ENCODE results near the gene SLFN12. TPM values are rescaled to one million over a fixed set of nuclear protein-coding genes. Genes with fewer than 3 reads are reported as not detected.

Gene SLFN12
- total RNA-seq, 6 donors from 2014 or later, result 7.0 to 26.2 (median 12.3) TPM

DNA sequence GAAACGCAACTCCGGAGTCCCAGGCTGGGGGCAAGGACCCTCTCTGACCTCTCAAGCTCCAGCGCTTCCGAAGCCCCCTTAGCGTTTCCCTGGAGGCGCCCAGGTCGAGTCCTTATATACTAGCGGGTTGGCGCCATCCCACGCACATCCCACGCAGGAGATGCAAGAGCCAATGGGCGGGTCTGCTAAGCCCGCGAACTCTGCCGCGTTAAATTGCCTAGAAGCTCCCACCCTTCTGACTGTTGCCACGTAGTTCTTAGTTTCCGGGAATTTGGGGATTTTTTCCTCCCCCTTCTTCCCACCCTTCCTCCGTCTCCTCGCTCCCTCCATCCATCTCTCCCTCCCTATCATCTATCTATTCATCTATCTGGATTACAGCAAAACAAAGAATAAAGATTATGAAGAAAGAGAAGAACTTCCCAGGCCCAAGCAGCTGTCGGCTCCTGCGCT, 58.7 kb downstream of the SLFN12 start, which contains the start of gene SLFN11:
Gene SLFN11, minus strand, starts transcription at position 88 of the 450 bp plus-strand sequence. CDS start 9,814 bp downstream, outside the sequence.
- peak; percentile 94 to 97 for ATAC-seq (ENCODE audit: low FRiP score in 2 of 2)
- WGBS, 2 donors, result 0 to 1% methylated on average over 14 to 17 of the region's 22 CpGs
- H3K27me3 ChIP-seq, result peaks cover 0 to 3% (median 0%) of the 10 kb centered on the region in 4 donors
- peak within 1 kb of the TSS; percentile 59 to 77 (median 64) for H3K4me3 ChIP-seq
- H3K27ac ChIP-seq, result peak within 1 kb of the TSS; percentile 94 to 98 (median 97)
- H3K4me1 ChIP-seq, result peaks cover 23 to 56% (median 37%) of the 10 kb centered on the region in 4 donors
- H3K36me3 ChIP-seq, result peaks cover 0 to 5% (median 0%) of the 10 kb centered on the region in 4 donors
- DNase-seq, result peak; percentile 77 to 89
- H3K9me3 ChIP-seq, result peaks cover 0 to 3% (median 0%) of the 10 kb centered on the region in 4 donors
- TF ChIP-seq EP300 (IDR thresholded peaks at IDR 0.05), result peak in 2 of 4 donors; percentile 13 to 49
- TF ChIP-seq POLR2A (IDR thresholded peaks at IDR 0.05), result peak; percentile 59 to 98 (median 94)
- TF ChIP-seq POLR2AphosphoS5 (IDR thresholded peaks at IDR 0.05), result peak; percentile 94 to 99
- TF ChIP-seq CTCF (IDR thresholded peaks at IDR 0.05), result no peak

DNA sequence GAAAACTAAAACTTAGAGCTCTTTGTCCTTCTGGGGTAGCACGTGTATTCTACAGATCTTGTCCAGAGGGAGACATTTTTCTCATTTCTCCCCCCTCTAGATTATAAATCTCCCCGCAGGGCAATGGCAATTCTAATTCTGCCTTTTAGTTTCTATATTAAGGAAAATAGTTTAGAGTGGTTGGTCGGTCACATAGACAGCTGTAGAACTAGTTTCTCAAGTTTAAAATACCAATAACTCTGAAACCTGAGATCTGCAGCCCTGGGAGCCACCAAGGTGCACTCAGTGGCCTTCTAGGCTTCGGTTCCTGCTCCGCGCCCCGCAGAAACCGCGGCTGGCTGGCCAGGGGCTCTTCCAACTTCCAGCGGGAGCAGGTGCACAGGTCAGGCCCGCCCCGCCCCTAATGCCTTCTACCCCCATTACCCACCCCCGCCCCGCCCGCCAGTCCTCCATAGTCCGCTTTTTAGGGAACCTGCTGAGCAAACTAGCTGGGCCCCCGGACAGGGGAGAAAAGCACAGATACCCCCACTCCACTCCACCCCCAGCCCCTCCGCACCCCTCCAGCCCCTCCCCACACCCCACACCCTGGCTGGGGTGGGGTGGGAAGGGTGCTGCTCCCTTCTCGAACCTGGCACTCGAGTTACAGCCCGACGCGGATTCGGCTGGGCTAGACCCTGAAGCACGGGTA, 59.3 kb downstream of the SLFN12 start:
- TF ChIP-seq CTCF (IDR thresholded peaks at IDR 0.05) (no peak), EP300 (IDR thresholded peaks at IDR 0.05) (no peak), POLR2AphosphoS5 (IDR thresholded peaks at IDR 0.05) (no peak), POLR2A (IDR thresholded peaks at IDR 0.05) (no peak)
- Histone ChIP-seq H3K27me3 (peaks cover 0 to 3% (median 0%) of the 10 kb centered on the region in 4 donors), H3K27ac (peak overlapping the region; percentile 94 to 98 (median 97)), H3K36me3 (peaks cover 0 to 5% (median 0%) of the 10 kb centered on the region in 4 donors), H3K4me3 (peak overlapping the region; percentile 59 to 77 (median 64)), H3K4me1 (peaks cover 27 to 61% (median 42%) of the 10 kb centered on the region in 4 donors), H3K9me3 (peaks cover 0 to 3% (median 0%) of the 10 kb centered on the region in 4 donors)
- DNase-seq, result peak in 1 of 2 donors; percentile 83
- 4 to 6% methylated on average over 3 to 16 of the region's 25 CpGs for WGBS, 2 donors
- ATAC-seq (ENCODE audit: low FRiP score in 2 of 2), result peak in 1 of 2 donors; percentile 27

DNA sequence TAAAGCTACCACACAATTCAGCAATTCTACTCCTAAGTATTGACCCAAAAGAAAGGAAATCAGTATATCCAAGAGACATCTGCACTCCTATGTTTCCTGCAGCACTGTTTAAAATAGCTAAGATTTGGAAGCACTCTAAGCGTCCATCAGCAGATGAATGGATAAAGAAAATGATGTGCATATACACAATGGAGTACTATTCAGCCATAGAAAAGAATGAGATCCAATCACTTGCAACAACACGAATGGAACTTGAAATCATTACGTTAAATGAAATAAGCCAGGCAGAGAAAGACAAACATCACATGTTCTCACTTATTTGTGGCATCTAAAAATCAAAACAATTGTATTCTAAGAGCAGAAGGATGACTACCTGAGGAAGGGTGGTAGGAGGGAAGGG, 60.4 kb downstream of the SLFN12 start:
- peaks cover 25 to 56% (median 38%) of the 10 kb centered on the region in 4 donors for H3K4me1 ChIP-seq
- no peak for TF ChIP-seq POLR2AphosphoS5 (IDR thresholded peaks at IDR 0.05)
- TF ChIP-seq CTCF (IDR thresholded peaks at IDR 0.05), result no peak
- TF ChIP-seq POLR2A (IDR thresholded peaks at IDR 0.05), result no peak
- TF ChIP-seq EP300 (IDR thresholded peaks at IDR 0.05), result no peak
- ATAC-seq (ENCODE audit: low FRiP score in 2 of 2), result no peak
- H3K4me3 ChIP-seq, result peak overlapping the region in 1 of 4 donors; percentile 77
- DNase-seq, result no peak
- H3K27ac ChIP-seq, result no peak overlapping the region
- WGBS, 2 donors, result 66 to 74% methylated on average over 3 of the region's 3 CpGs
- H3K27me3 ChIP-seq, result peaks cover 0 to 3% (median 0%) of the 10 kb centered on the region in 4 donors
- peaks cover 0 to 5% (median 0%) of the 10 kb centered on the region in 4 donors for H3K36me3 ChIP-seq
- peaks cover 0 to 3% (median 0%) of the 10 kb centered on the region in 4 donors for H3K9me3 ChIP-seq

DNA sequence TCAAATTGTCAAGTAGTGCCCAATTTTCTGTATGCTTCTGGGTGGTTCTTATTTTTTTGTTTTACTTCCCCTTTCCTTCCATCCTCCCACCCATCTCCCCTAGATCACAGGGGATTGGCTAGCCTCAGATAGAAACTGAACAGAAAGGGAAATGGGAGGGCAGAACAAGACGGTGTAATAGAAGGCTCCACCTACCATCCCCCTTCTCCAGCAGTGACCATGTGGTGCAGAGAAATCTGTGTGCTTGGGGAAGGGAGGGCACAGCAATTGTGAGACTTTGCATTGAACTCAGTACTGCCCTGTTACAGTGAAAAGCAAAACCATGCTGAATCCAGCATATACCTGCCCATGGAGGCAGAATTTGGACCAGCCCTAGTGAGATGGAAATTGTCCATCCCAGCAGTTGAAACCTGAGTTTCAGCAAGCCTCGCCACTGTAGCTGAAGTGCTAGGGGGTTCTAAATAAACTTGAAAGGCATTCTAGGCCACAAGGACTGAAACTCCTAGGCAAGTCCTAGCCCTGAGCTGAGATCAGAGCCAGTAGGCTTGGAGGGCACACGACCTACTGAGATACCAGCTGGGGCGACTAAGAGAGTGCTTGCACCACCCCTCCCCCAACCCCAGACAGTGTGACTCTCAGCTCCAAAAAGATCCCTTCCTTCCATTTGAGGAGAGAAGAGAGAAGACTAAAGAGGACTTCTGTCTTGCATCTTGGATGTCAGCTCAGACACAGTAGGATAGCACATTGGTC, 64.0 kb downstream of the SLFN12 start:
- TF ChIP-seq POLR2AphosphoS5 (IDR thresholded peaks at IDR 0.05), result no peak
- TF ChIP-seq POLR2A (IDR thresholded peaks at IDR 0.05), result no peak
- TF ChIP-seq CTCF (IDR thresholded peaks at IDR 0.05), result no peak
- TF ChIP-seq EP300 (IDR thresholded peaks at IDR 0.05), result no peak
- Histone ChIP-seq H3K4me1 (peaks cover 12 to 33% (median 19%) of the 10 kb centered on the region in 4 donors), H3K9me3 (peaks cover 0 to 3% (median 0%) of the 10 kb centered on the region in 4 donors), H3K4me3 (no peak overlapping the region), H3K36me3 (peaks cover 0 to 11% (median 2%) of the 10 kb centered on the region in 4 donors), H3K27me3 (peaks cover 0 to 2% (median 0%) of the 10 kb centered on the region in 4 donors), H3K27ac (peak overlapping the region in 2 of 4 donors; percentile 40 to 41)
- DNase-seq (peak in 1 of 2 donors; percentile 42), ATAC-seq (ENCODE audit: low FRiP score in 2 of 2) (peak; percentile 79 to 92)
- WGBS, 2 donors, result 59 to 63% methylated on average over 4 of the region's 4 CpGs

All from upper lobe of left lung (tissue), 6 donors.